Spinal cord (tissue), 10 donors: ENCODE results near the gene HDAC3. TPM values are rescaled to one million over a fixed set of nuclear protein-coding genes. Genes with fewer than 3 reads are reported as not detected.

Experiments used
- DNase-seq, 6 donors: peaks; one replicate each; pipeline versions ENCODE4 v3.0.0 to v3.0.0-alpha.2; 2013 to 2015; ENCODE audit warnings: low spot score in 6 of 6, low read depth in 4 of 6
- H3K27ac ChIP-seq: one replicate; pipeline ENCODE4 v1.5.1; 2013; ENCODE audit warnings: low read depth, low read length, control low read depth
- H3K27me3 ChIP-seq: one replicate; pipeline ENCODE4 v1.6.1; 2013; ENCODE audit warnings: low read length; ENCODE audit not compliant: control insufficient read depth, insufficient read depth
- H3K36me3 ChIP-seq: one replicate; pipeline ENCODE4 v1.6.1; 2013; ENCODE audit warnings: low read length; ENCODE audit not compliant: control insufficient read depth, insufficient read depth
- H3K4me1 ChIP-seq: one replicate; pipeline ENCODE4 v1.6.1; 2013; ENCODE audit warnings: low read length; ENCODE audit not compliant: control insufficient read depth, insufficient read depth
- H3K4me3 ChIP-seq: one replicate; pipeline ENCODE4 v1.5.1; 2013; ENCODE audit warnings: low read depth, low read length, control low read depth
- H3K9me3 ChIP-seq: one replicate; pipeline ENCODE4 v1.6.1; 2013; ENCODE audit warnings: low read length; ENCODE audit not compliant: control insufficient read depth, insufficient read depth
- WGBS: methylation state at CpG from one replicate; pipeline ENCODE4 v1.1.5; 2013; ENCODE audit warnings: missing lambda C conversion rate; ENCODE audit not compliant: insufficient coverage; 5-methylcytosine and 5-hydroxymethylcytosine counted together
- polyA plus RNA-seq, 2 donors: library from polyadenylated mRNA; unstranded; fragments of 120-200 nt; gene quantifications; one replicate each; pipeline ENCODE4 v1.2.1, GENCODE V29; 2013; ENCODE audit not compliant: insufficient read length in 2 of 2
- small RNA-seq: library from RNA; depleted of rRNA; stranded (forward); fragments of <200 nt; gene quantifications from one replicate; pipeline ENCODE3, GENCODE V24; 2014; ENCODE audit warnings: low replicate concordance
- total RNA-seq, 2 donors: library from RNA; depleted of rRNA in 1 of 2; stranded (reverse); fragments of 120-200 nt in 1 of 2; fragments of >200 nt in 1 of 2; gene quantifications; one replicate each; pipeline versions ENCODE4 v1.2.3 to v1.2.4, GENCODE V29; 2013 to 2014
- donor health status: healthy.

Gene HDAC3
- total and polyA plus RNA-seq, 4 donors = 56.9 to 110 (median 80.1) TPM

DNA sequence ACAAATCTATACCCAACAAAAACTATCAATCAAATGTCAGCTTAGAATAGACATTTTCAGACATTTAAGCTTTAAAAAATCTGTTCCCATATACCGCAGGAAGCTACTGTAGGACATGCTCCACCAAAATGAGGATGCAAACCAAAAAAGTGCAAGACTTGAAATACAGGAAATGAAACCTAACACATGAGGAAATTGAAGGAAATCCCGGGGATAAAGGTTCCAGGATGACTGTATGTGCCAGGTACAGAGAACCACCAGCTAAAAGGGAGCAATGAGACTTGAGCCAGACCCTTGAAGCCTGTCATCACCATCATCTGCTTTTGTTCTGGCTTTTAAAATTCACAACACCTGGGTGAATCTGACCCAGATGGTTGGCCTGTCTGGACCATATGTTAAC lies 39.3 kb downstream of the HDAC3 start:
- H3K4me3 ChIP-seq = no peak overlapping the region
- H3K36me3 ChIP-seq = peaks cover 4% of the 10 kb centered on the region
- H3K9me3 ChIP-seq = no peaks in the 10 kb centered on the region
- DNase-seq = no peak
- H3K27me3 ChIP-seq = no peaks in the 10 kb centered on the region
- H3K4me1 ChIP-seq = no peaks in the 10 kb centered on the region
- WGBS = 86% methylated on average over 1 of the region's 2 CpGs
- no peak overlapping the region for H3K27ac ChIP-seq

DNA sequence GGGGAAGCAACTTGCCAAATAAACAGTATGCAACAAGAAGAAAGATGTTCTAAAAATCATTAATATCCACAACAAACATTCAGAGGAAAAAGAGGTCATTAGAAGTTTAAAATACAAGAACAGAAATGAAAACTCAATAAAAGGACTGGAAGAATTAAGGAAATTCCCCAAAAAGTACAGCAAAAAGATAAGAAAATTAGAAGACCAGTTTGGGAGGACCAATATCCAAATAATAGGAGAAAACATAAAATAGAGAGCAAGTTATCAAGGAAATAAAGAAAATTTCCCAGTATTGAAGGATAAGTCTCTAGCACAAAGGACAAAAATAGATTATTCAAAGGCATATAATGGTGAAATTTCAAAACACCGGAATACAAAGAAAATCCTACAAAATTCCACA lies 39.8 kb downstream of the HDAC3 start:
- Histone ChIP-seq H3K4me3 (no peak overlapping the region), H3K9me3 (no peaks in the 10 kb centered on the region), H3K27ac (no peak overlapping the region), H3K27me3 (no peaks in the 10 kb centered on the region), H3K36me3 (peaks cover 4% of the 10 kb centered on the region), H3K4me1 (no peaks in the 10 kb centered on the region)
- DNase-seq = no peak
- WGBS = no CpG with 5 or more reads among the region's 1 CpG

GRCh38 chr5:141590127-141590526 lies 46.5 kb downstream of the HDAC3 start:
- WGBS = no CpG with 5 or more reads among the region's 2 CpGs
- DNase-seq = no peak
- no peaks in the 10 kb centered on the region for H3K27me3 ChIP-seq

GRCh38 chr5:141586246-141586645 lies 50.4 kb downstream of the HDAC3 start:
- H3K27me3 ChIP-seq = no peaks in the 10 kb centered on the region
- 86% methylated on average over 1 of the region's 1 CpG for WGBS
- no peak overlapping the region for H3K4me3 ChIP-seq
- peaks cover 17% of the 10 kb centered on the region for H3K36me3 ChIP-seq
- no peaks in the 10 kb centered on the region for H3K4me1 ChIP-seq
- no peak for DNase-seq
- no peaks in the 10 kb centered on the region for H3K9me3 ChIP-seq
- no peak overlapping the region for H3K27ac ChIP-seq

More at GRCh38 chr5:141590127-141590526, 46.5 kb downstream of the HDAC3 start:
- Histone ChIP-seq H3K36me3 (peaks cover 8% of the 10 kb centered on the region), H3K9me3 (no peaks in the 10 kb centered on the region), H3K27ac (no peak overlapping the region), H3K4me3 (no peak overlapping the region), H3K4me1 (no peaks in the 10 kb centered on the region)

DNA sequence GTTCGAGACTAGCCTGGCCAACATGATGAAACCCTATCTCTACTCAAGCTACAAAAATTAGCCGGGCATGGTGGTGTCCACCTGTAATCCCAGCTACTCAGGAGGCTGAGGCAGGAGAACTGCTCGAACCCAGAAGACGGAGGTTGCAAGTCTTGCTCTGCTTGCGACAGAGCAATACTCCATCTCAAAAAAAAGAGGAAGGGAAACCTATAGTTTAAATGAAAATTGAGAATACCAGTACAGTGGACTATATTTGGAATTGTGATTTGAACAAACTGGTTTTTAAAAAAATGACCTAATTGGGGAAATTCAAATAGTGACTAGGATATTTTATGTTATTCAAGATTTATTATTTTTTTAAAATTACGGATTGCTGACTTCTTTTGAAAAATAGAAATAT lies 51.1 kb downstream of the HDAC3 start:
- no peak overlapping the region for H3K27ac ChIP-seq
- H3K27me3 ChIP-seq = no peaks in the 10 kb centered on the region
- no peaks in the 10 kb centered on the region for H3K4me1 ChIP-seq
- WGBS = 100% methylated on average over 2 of the region's 6 CpGs
- DNase-seq = no peak
- H3K9me3 ChIP-seq = no peaks in the 10 kb centered on the region
- H3K36me3 ChIP-seq = peaks cover 17% of the 10 kb centered on the region
- no peak overlapping the region for H3K4me3 ChIP-seq

DNA sequence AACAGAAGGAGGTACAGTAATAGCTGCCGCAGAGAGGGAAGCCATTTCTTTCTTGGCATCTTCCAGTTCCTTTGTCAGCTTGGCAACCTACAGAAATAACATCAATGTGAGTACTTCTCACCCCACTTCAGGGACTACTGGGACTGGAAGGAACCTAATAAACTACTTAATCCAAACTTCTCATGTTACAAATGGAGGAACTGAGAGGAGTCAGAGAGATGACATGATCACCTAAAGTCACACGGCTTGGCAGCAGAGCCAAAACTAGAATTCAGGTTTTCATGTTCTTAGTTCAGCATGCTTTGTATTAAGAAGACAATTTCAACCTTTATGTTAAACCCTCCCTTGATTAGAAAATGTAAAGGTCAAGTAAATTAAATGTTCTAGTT lies 62.5 kb downstream of the HDAC3 start:
- Histone ChIP-seq H3K4me3 (no peak overlapping the region), H3K9me3 (no peaks in the 10 kb centered on the region), H3K27ac (no peak overlapping the region), H3K27me3 (no peaks in the 10 kb centered on the region), H3K4me1 (no peaks in the 10 kb centered on the region), H3K36me3 (peaks cover 37% of the 10 kb centered on the region)
- WGBS = 100% methylated on average over 2 of the region's 2 CpGs
- no peak for DNase-seq

DNA sequence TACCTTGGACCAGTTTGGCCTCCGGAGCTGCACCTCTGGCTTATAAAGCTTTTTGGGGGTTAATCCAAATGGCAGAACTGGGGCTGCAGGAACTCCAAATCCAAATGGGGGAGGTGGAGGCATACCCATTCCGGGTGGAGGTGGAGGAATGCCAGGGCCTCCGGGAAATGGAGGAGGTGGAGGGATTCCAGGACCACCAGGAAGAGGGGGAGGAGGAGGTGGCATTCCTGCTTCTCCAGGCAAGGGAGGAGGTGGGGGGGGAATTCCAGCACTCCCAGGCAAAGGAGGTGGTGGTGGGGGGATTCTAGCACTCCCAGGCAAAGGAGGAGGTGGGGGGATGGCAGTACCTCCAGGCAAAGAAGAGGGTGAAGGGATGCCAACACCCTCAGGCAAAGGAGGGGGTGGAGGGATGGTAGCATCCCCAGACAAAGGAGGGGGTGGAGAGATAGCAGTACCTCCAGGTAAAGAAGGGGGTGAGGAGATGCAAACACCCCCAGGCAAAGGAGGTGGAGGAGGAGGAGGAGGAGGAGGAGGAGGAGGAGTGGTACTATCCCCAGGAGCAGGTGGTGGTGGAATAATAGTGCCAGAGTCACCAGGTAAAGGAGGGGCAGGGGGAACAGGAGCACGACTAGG lies 63.0 kb downstream of the HDAC3 start:
- Histone ChIP-seq H3K36me3 (peaks cover 34% of the 10 kb centered on the region), H3K9me3 (no peaks in the 10 kb centered on the region), H3K4me3 (no peak overlapping the region), H3K27me3 (no peaks in the 10 kb centered on the region), H3K4me1 (no peaks in the 10 kb centered on the region), H3K27ac (no peak overlapping the region)
- WGBS = 79% methylated on average over 4 of the region's 4 CpGs
- DNase-seq = no peak

Small RNA genes within 50 kb of the gene (small RNA-seq; reads per million reads assigned to genes)
- gene RPS27AP10 = not detected

Other genes starting within 250 kb of the HDAC3 start
- gene PCDHGB4, start 249.2 kb downstream of the HDAC3 start, total RNA-seq = 10 to 100 TPM; 12.5 to 14.9 TPM
- 10 to 100 TPM; 10.3 to 16.0 TPM for gene PCDHGB4, start 249.2 kb downstream of the HDAC3 start, polyA plus RNA-seq
- gene PCDHGA8, start 244.2 kb downstream of the HDAC3 start, total RNA-seq = 1 to 10 TPM; 4.6 to 5.6 TPM
- 1 to 10 TPM; 1.9 to 2.1 TPM for gene PCDHGA8, start 244.2 kb downstream of the HDAC3 start, polyA plus RNA-seq
- gene PCDHGB5, start 238.9 kb downstream of the HDAC3 start, total RNA-seq = 10 to 100 TPM; 17.5 to 21.5 TPM
- gene PCDHGB5, start 238.9 kb downstream of the HDAC3 start, polyA plus RNA-seq = 10 to 100 TPM; 22.7 to 33.5 TPM
- 10 to 100 TPM; 10.9 TPM for gene PCDHGA9, start 234.1 kb downstream of the HDAC3 start, total RNA-seq
- gene PCDHGA9, start 234.1 kb downstream of the HDAC3 start, polyA plus RNA-seq = 10 to 100 TPM; 19.2 to 21.4 TPM
- 10 to 100 TPM in 1 of 2 donors, 1 to 10 TPM in 1; 10.0 to 10.6 TPM for gene PCDHGB6, start 228.8 kb downstream of the HDAC3 start, total RNA-seq
- 10 to 100 TPM; 22.0 to 25.7 TPM for gene PCDHGB6, start 228.8 kb downstream of the HDAC3 start, polyA plus RNA-seq
- 10 to 100 TPM; 11.1 to 12.4 TPM for gene PCDHGA10, start 223.9 kb downstream of the HDAC3 start, total RNA-seq
- 10 to 100 TPM; 21.1 to 32.4 TPM for gene PCDHGA10, start 223.9 kb downstream of the HDAC3 start, polyA plus RNA-seq
- 10 to 100 TPM; 13.7 to 14.3 TPM for gene PCDHGB7, start 219.2 kb downstream of the HDAC3 start, total RNA-seq
- gene PCDHGB7, start 219.2 kb downstream of the HDAC3 start, polyA plus RNA-seq = 10 to 100 TPM; 35.8 to 47.2 TPM
- gene PCDHGA11, start 215.8 kb downstream of the HDAC3 start, total RNA-seq = 10 to 100 TPM in 1 of 2 donors, 1 to 10 TPM in 1; 8.0 to 15.0 TPM
- gene PCDHGA11, start 215.8 kb downstream of the HDAC3 start, polyA plus RNA-seq = 10 to 100 TPM; 14.9 to 16.1 TPM
- gene PCDHGA12, start 206.3 kb downstream of the HDAC3 start, total RNA-seq = 10 to 100 TPM in 1 of 2 donors, 1 to 10 TPM in 1; 8.5 to 10.7 TPM
- 1 to 10 TPM; 8.1 to 8.3 TPM for gene PCDHGA12, start 206.3 kb downstream of the HDAC3 start, polyA plus RNA-seq
- 100 to 1,000 TPM; 114 to 205 TPM for gene PCDHGC3, start 160.9 kb downstream of the HDAC3 start, total RNA-seq
- 100 to 1,000 TPM; 603 to 678 TPM for gene PCDHGC3, start 160.9 kb downstream of the HDAC3 start, polyA plus RNA-seq
- gene PCDHGC4, start 151.8 kb downstream of the HDAC3 start, total RNA-seq = 10 to 100 TPM; 20.0 to 65.5 TPM
- gene PCDHGC4, start 151.8 kb downstream of the HDAC3 start, polyA plus RNA-seq = 10 to 100 TPM; 90.2 to 91.8 TPM
- gene PCDHGC5, start 147.8 kb downstream of the HDAC3 start, total RNA-seq = 1 to 10 TPM; 4.0 to 5.9 TPM
- gene PCDHGC5, start 147.8 kb downstream of the HDAC3 start, polyA plus RNA-seq = 1 to 10 TPM; 5.4 to 6.5 TPM
- gene DIAPH1, start 17.8 kb downstream of the HDAC3 start, total RNA-seq = 10 to 100 TPM; 23.6 to 24.9 TPM
- 10 to 100 TPM; 37.4 to 44.4 TPM for gene DIAPH1, start 17.8 kb downstream of the HDAC3 start, polyA plus RNA-seq
- gene RELL2, start 148 bp upstream of the HDAC3 start, total RNA-seq = 10 to 100 TPM in 1 of 2 donors, 1 to 10 TPM in 1; 7.3 to 22.6 TPM
- 10 to 100 TPM; 32.4 to 37.3 TPM for gene RELL2, start 148 bp upstream of the HDAC3 start, polyA plus RNA-seq
- 10 to 100 TPM in 1 of 2 donors, 1 to 10 TPM in 1; 8.1 to 14.7 TPM for gene FCHSD1, start 14.6 kb upstream of the HDAC3 start, total RNA-seq
- gene FCHSD1, start 14.6 kb upstream of the HDAC3 start, polyA plus RNA-seq = 10 to 100 TPM; 11.9 to 20.0 TPM
- 1 to 10 TPM; 2.8 to 7.0 TPM for gene ARAP3, start 45.4 kb upstream of the HDAC3 start, total RNA-seq
- gene ARAP3, start 45.4 kb upstream of the HDAC3 start, polyA plus RNA-seq = 10 to 100 TPM in 1 of 2 donors, 1 to 10 TPM in 1; 9.9 to 11.6 TPM
- gene PCDH1, start 241.6 kb upstream of the HDAC3 start, total RNA-seq = 10 to 100 TPM; 25.5 to 48.6 TPM
- 10 to 100 TPM; 42.6 to 52.0 TPM for gene PCDH1, start 241.6 kb upstream of the HDAC3 start, polyA plus RNA-seq